IMR-90 (cell line): ENCODE results near the gene TMEM37. TPM values are rescaled to one million over a fixed set of nuclear protein-coding genes. Genes with fewer than 3 reads are reported as not detected.

Source experiments
- ATAC-seq: fragments of 200-7000 bp; cut with Tn5 transposase; 2 replicates; pipeline ENCODE4 v1.9.1; 2020; ENCODE audit warnings: low read depth, mild to moderate bottlenecking, moderate library complexity
- BruUV-seq: library from RNA; stranded (reverse); fragments of 400-500 nt; replicated peaks from 2 replicates; lab custom pipeline; 2021; lab: Mats Ljungman, UMichigan
- CTCF ChIA-PET: fragments of 300-600 bp; formaldehyde crosslinking; extraction: SDS; loops from one replicate; lab custom pipeline; 2021; ENCODE audit warnings: antibody characterized with exemption; lab: Yijun Ruan, JAX
- POLR2A ChIA-PET: fragments of 300-600 bp; sonication (Branson Sonifier 250); formaldehyde crosslinking; loops from one replicate; lab custom pipeline; 2022; ENCODE audit warnings: antibody characterized with exemption; ENCODE audit not compliant: unreplicated experiment; lab: Charles Lee
- DNase-seq: peaks from one replicate; pipeline ENCODE4 v3.0.0; 2013
- H2AFZ ChIP-seq: replicated peaks from 2 replicates; pipeline ENCODE3; 2013; ENCODE audit warnings: low read length, mild to moderate bottlenecking; ENCODE audit not compliant: poor library complexity
- H2AK5ac ChIP-seq: 2 replicates; pipeline ENCODE4 v1.6.1; 2013; ENCODE audit warnings: low read depth, low read length, inconsistent platforms
- H2AK9ac ChIP-seq: replicated peaks from 2 replicates; pipeline ENCODE3; 2013; ENCODE audit warnings: mild to moderate bottlenecking, low read depth, low read length, moderate library complexity; ENCODE audit not compliant: poor library complexity
- H2BK120ac ChIP-seq: 2 replicates; pipeline ENCODE4 v1.6.1; 2013; ENCODE audit warnings: low read depth, low read length, inconsistent platforms
- H2BK15ac ChIP-seq: 3 replicates; pipeline ENCODE4 v1.6.1; 2013; ENCODE audit warnings: low read depth, low read length, inconsistent platforms
- H2BK20ac ChIP-seq: 2 replicates; pipeline ENCODE4 v1.6.1; 2013; ENCODE audit warnings: low read depth, mild to moderate bottlenecking, inconsistent platforms, low read length, moderate library complexity
- H2BK5ac ChIP-seq: 2 replicates; pipeline ENCODE4 v1.6.1; 2013; ENCODE audit warnings: mild to moderate bottlenecking, low read depth, low read length, inconsistent platforms; ENCODE audit not compliant: poor library complexity, severe bottlenecking
- H3K14ac ChIP-seq: replicated peaks from 2 replicates; pipeline ENCODE4 v1.6.1; 2013; ENCODE audit warnings: low read depth, low read length, inconsistent platforms
- H3K18ac ChIP-seq: 2 replicates; pipeline ENCODE4 v1.6.1; 2013; ENCODE audit warnings: low read depth, low read length, control low read depth
- H3K23ac ChIP-seq: 2 replicates; pipeline ENCODE4 v1.6.1; 2013; ENCODE audit warnings: low read depth, low read length, inconsistent platforms
- H3K27ac ChIP-seq: 2 replicates; pipeline ENCODE4 v1.5.1; 2013; ENCODE audit warnings: mild to moderate bottlenecking, control low read depth, low read length; ENCODE audit not compliant: insufficient read depth
- H3K27me3 ChIP-seq: 2 replicates; pipeline ENCODE4 v1.6.1; 2013; ENCODE audit warnings: low read length; ENCODE audit not compliant: control insufficient read depth, insufficient read depth
- H3K36me3 ChIP-seq: 2 replicates; pipeline ENCODE4 v1.6.1; 2013; ENCODE audit warnings: low read length, mixed read lengths; ENCODE audit not compliant: control insufficient read depth, insufficient read depth
- H3K4ac ChIP-seq: 2 replicates; pipeline ENCODE4 v1.6.1; 2013; ENCODE audit warnings: low read depth, low read length, inconsistent platforms
- H3K4me1 ChIP-seq: 2 replicates; pipeline ENCODE4 v1.6.1; 2013; ENCODE audit warnings: low read length, mixed read lengths; ENCODE audit not compliant: control insufficient read depth, insufficient read depth
- H3K4me2 ChIP-seq: 2 replicates; pipeline ENCODE4 v1.6.1; 2013; ENCODE audit warnings: low read depth, mild to moderate bottlenecking, control low read depth, low read length, moderate library complexity
- H3K4me3 ChIP-seq: 2 replicates; pipeline ENCODE4 v1.5.1; 2013; ENCODE audit warnings: low read depth, mild to moderate bottlenecking, control low read depth, low read length, moderate library complexity; ENCODE audit not compliant: insufficient read depth
- H3K56ac ChIP-seq: 2 replicates; pipeline ENCODE4 v1.6.1; 2013; ENCODE audit warnings: low read length, inconsistent platforms; ENCODE audit not compliant: insufficient read depth; ENCODE audit errors: extremely low read depth
- H3K79me1 ChIP-seq, 2 experiments: 2 replicates each; pipeline ENCODE4 v1.6.1; 2013; ENCODE audit warnings: low read length in 2 of 2, inconsistent platforms in 1 of 2, low read depth in 1 of 2
- H3K9ac ChIP-seq: 2 replicates; pipeline ENCODE4 v1.6.1; 2013; ENCODE audit warnings: low read depth, low read length, control low read depth
- H3K9me1 ChIP-seq: 2 replicates; pipeline ENCODE4 v1.6.1; 2013; ENCODE audit warnings: low read length, inconsistent platforms; ENCODE audit not compliant: insufficient read depth
- H3K9me3 ChIP-seq: 2 replicates; pipeline ENCODE4 v1.6.1; 2013; ENCODE audit warnings: low read length; ENCODE audit not compliant: control insufficient read depth, insufficient read depth
- H4K20me1 ChIP-seq: 2 replicates; pipeline ENCODE4 v1.6.1; 2013; ENCODE audit warnings: low read length, inconsistent platforms; ENCODE audit not compliant: insufficient read depth
- H4K5ac ChIP-seq: 2 replicates; pipeline ENCODE4 v1.6.1; 2013; ENCODE audit warnings: mild to moderate bottlenecking, low read depth, low read length, control low read depth
- H4K8ac ChIP-seq, 2 experiments: 2 replicates each; pipeline ENCODE4 v1.6.1; 2013; ENCODE audit warnings: low read depth in 2 of 2, low read length in 2 of 2, control low read depth in 1 of 2, inconsistent platforms in 1 of 2
- H4K91ac ChIP-seq: 2 replicates; pipeline ENCODE4 v1.6.1; 2013; ENCODE audit warnings: low read depth, low read length, inconsistent platforms; ENCODE audit not compliant: insufficient read depth
- BHLHE40 ChIP-seq: fragments of 150-350 bp; IDR thresholded peaks from 2 replicates; pipeline ENCODE4 v1.6.1; 2016; ENCODE audit warnings: mild to moderate bottlenecking, low read depth, low read length
- CEBPB ChIP-seq: IDR thresholded peaks from 2 replicates; pipeline ENCODE4 v1.6.1; 2012; ENCODE audit warnings: low read depth, low read length, improper control_type of control experiment
- CHD1 ChIP-seq: IDR thresholded peaks from 2 replicates; pipeline ENCODE4 v1.6.1; 2012; ENCODE audit warnings: low read depth, low read length, improper control_type of control experiment
- FOS ChIP-seq: fragments of 150-350 bp; IDR thresholded peaks from 2 replicates; pipeline ENCODE4 v1.6.1; 2016; ENCODE audit warnings: low read depth, low read length
- MAFK ChIP-seq: IDR thresholded peaks from 2 replicates; pipeline ENCODE4 v1.6.1; 2012; ENCODE audit warnings: low read depth, low read length, improper control_type of control experiment
- MAZ ChIP-seq: IDR thresholded peaks from 2 replicates; pipeline ENCODE4 v1.6.1; 2012; ENCODE audit warnings: low read depth, mild to moderate bottlenecking, low read length, improper control_type of control experiment, moderate library complexity, borderline replicate concordance
- MXI1 ChIP-seq: IDR thresholded peaks from 2 replicates; pipeline ENCODE4 v1.6.1; 2012; ENCODE audit warnings: low read depth, mild to moderate bottlenecking, low read length, moderate library complexity, borderline replicate concordance
- NFE2L2 ChIP-seq: fragments of 150-350 bp; IDR thresholded peaks from 2 replicates; pipeline ENCODE4 v1.6.1; 2016; ENCODE audit warnings: low read depth, mild to moderate bottlenecking, low read length
- POLR2A ChIP-seq: IDR thresholded peaks from 2 replicates; pipeline ENCODE4 v1.6.1; 2012; ENCODE audit warnings: mild to moderate bottlenecking, low read depth, low read length
- RAD21 ChIP-seq: IDR thresholded peaks from 2 replicates; pipeline ENCODE4 v1.6.1; 2012; ENCODE audit warnings: low read length, improper control_type of control experiment
- RCOR1 ChIP-seq: IDR thresholded peaks from 2 replicates; pipeline ENCODE4 v1.6.1; 2012; ENCODE audit warnings: mild to moderate bottlenecking, low read length, improper control_type of control experiment; ENCODE audit not compliant: insufficient replicate concordance
- RFX5 ChIP-seq: IDR thresholded peaks from 2 replicates; pipeline ENCODE4 v1.8.0; 2012; ENCODE audit warnings: low read depth, mild to moderate bottlenecking, low read length, moderate library complexity
- SMC3 ChIP-seq: fragments of 150-350 bp; IDR thresholded peaks from 2 replicates; pipeline ENCODE4 v1.6.1; 2016; ENCODE audit warnings: low read depth, mild to moderate bottlenecking, antibody characterized with exemption, low read length, moderate library complexity
- USF2 ChIP-seq: fragments of 150-350 bp; IDR thresholded peaks from 2 replicates; pipeline ENCODE4 v1.6.1; 2017; ENCODE audit warnings: mild to moderate bottlenecking, antibody characterized with exemption, low read length, low read depth
- WGBS, 2 experiments: methylation state at CpG; one replicate each; pipeline versions ENCODE4 v1.1.5 to v1.1.7; 2013; ENCODE audit warnings: missing lambda C conversion rate in 2 of 2; ENCODE audit not compliant: insufficient read length in 1 of 2; ENCODE audit errors: extremely low coverage in 2 of 2; 5-methylcytosine and 5-hydroxymethylcytosine counted together
- dilution Hi-C: fragments of 300-500 bp; cut with HindIII; formaldehyde crosslinking; loops from one replicate; pipeline ENCODE4 v1.14.3; 2018; ENCODE audit warnings: low sequenced_read_pairs; ENCODE audit not compliant: unreplicated experiment
- in situ Hi-C: fragments of 300-500 bp; cut with MboI; formaldehyde crosslinking; loops from 3 replicates; pipeline ENCODE4 v1.14.3; 2019; ENCODE audit warnings: low sequenced_read_pairs, inconsistent platforms, mixed read lengths
- intact Hi-C: fragments of 100-400 bp; cut with micrococcal nuclease; formaldehyde crosslinking; loops from 2 replicates; pipeline ENCODE4 v1.10.0; 2022
- polyA plus RNA-seq, 3 experiments: library from polyadenylated mRNA; depleted of rRNA; stranded (reverse); fragments of >200 nt; gene quantifications; 2 replicates each; pipeline ENCODE4 v1.2.3, GENCODE V29; 2012; ENCODE audit warnings: low replicate concordance in 1 of 3
- total RNA-seq: library from RNA; depleted of rRNA; stranded (reverse); fragments of >200 nt; gene quantifications from 2 replicates; pipeline ENCODE4 v1.2.3, GENCODE V29; 2012
- TF ChIP-seq, protein P1 (sequence below): conservative IDR thresholded peaks from 2 replicates; pipeline ENCODE4 v1.5.1; 2012; ENCODE audit warnings: mild to moderate bottlenecking, low read depth, low read length, improper control_type of control experiment

TMEM37 gene
- total and polyA plus RNA-seq, 2 of the 4 experiments (the other 2 are of a cell fraction): under 0.01 to 0.39 TPM

- Histone ChIP-seq H3K27me3 (no peaks in the 10 kb centered on the region; the same call in none of the 2 replicates), H3K9me3 (no peaks in the 10 kb centered on the region), H2AFZ (no peak overlapping the region), H3K4me1 (no peaks in the 10 kb centered on the region), H3K9me1 (no peaks in the 10 kb centered on the region), H3K18ac (no peak overlapping the region), H4K91ac (no peak overlapping the region), H3K14ac (no peak overlapping the region), H2AK5ac (no peak overlapping the region), H2BK5ac (no peak overlapping the region), H4K20me1 (no peaks in the 10 kb centered on the region), H2AK9ac (no peak overlapping the region), H2BK120ac (no peak overlapping the region), H3K36me3 (no peaks in the 10 kb centered on the region), H2BK15ac (no peak overlapping the region), H3K4me2 (no peak overlapping the region), H4K5ac (no peak overlapping the region), H4K8ac (no peak overlapping the region), H3K4ac (no peak overlapping the region), H3K9ac (no peak overlapping the region), H3K79me1 (no peaks in the 10 kb centered on the region), H2BK20ac (no peak overlapping the region), H3K4me3 (no peak overlapping the region), H3K27ac (no peak overlapping the region), H3K56ac (no peak overlapping the region), H3K23ac (no peak overlapping the region)
- dilution Hi-C loops (no loop called here), intact Hi-C loops (no loop called here), in situ Hi-C loops (loop anchor here (5.0 kb wide), 1 partner anchor 51 kb away; no protein-coding TSS in a partner anchor)
- ChIA-PET POLR2A (no interaction called here), CTCF (no interaction called here)
- no peak for TF ChIP-seq FOS
- no peak for TF ChIP-seq NFE2L2
- TF ChIP-seq MAFK: no peak
- TF ChIP-seq BHLHE40: no peak
- TF ChIP-seq POLR2A: no peak
- TF ChIP-seq RFX5: no peak
- TF ChIP-seq RCOR1: no peak
- TF ChIP-seq RAD21: no peak
- no peak for TF ChIP-seq SMC3
- TF ChIP-seq USF2: no peak; the same call in 1 of the 2 replicates
- TF ChIP-seq, protein P1, sequence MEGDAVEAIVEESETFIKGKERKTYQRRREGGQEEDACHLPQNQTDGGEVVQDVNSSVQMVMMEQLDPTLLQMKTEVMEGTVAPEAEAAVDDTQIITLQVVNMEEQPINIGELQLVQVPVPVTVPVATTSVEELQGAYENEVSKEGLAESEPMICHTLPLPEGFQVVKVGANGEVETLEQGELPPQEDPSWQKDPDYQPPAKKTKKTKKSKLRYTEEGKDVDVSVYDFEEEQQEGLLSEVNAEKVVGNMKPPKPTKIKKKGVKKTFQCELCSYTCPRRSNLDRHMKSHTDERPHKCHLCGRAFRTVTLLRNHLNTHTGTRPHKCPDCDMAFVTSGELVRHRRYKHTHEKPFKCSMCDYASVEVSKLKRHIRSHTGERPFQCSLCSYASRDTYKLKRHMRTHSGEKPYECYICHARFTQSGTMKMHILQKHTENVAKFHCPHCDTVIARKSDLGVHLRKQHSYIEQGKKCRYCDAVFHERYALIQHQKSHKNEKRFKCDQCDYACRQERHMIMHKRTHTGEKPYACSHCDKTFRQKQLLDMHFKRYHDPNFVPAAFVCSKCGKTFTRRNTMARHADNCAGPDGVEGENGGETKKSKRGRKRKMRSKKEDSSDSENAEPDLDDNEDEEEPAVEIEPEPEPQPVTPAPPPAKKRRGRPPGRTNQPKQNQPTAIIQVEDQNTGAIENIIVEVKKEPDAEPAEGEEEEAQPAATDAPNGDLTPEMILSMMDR: no peak
- no peak for TF ChIP-seq MAZ
- no peak for TF ChIP-seq CEBPB
- no peak for TF ChIP-seq CHD1
- TF ChIP-seq MXI1: no peak
- no CpG with 5 or more reads among the region's 3 CpGs for WGBS, 2 experiments
- no TSS peak for BruUV-seq
- ATAC-seq: peak; percentile 46
- DNase-seq: peak; percentile 25
These were observed 36.7 kb downstream of the TMEM37 start for GRCh38 chr2:119468154-119468955.
